GM10266 (cell line): ENCODE results near the gene ICAM5.

ENCODE experiments used
- DNase-seq: peaks from one replicate; pipeline ENCODE4 v3.0.0; 2012; ENCODE audit errors: extremely low spot score
- TF ChIP-seq, protein P1 (sequence below): IDR thresholded peaks from 2 replicates; pipeline ENCODE4 v1.5.1; 2012; ENCODE audit warnings: mild to moderate bottlenecking, low read depth; ENCODE audit not compliant: control insufficient read depth, insufficient read depth; ENCODE audit errors: missing control alignments

The ICAM5 gene

GRCh38 chr19:10262771-10263170, 27.0 kb upstream of the ICAM5 start:
- TF ChIP-seq, protein P1, sequence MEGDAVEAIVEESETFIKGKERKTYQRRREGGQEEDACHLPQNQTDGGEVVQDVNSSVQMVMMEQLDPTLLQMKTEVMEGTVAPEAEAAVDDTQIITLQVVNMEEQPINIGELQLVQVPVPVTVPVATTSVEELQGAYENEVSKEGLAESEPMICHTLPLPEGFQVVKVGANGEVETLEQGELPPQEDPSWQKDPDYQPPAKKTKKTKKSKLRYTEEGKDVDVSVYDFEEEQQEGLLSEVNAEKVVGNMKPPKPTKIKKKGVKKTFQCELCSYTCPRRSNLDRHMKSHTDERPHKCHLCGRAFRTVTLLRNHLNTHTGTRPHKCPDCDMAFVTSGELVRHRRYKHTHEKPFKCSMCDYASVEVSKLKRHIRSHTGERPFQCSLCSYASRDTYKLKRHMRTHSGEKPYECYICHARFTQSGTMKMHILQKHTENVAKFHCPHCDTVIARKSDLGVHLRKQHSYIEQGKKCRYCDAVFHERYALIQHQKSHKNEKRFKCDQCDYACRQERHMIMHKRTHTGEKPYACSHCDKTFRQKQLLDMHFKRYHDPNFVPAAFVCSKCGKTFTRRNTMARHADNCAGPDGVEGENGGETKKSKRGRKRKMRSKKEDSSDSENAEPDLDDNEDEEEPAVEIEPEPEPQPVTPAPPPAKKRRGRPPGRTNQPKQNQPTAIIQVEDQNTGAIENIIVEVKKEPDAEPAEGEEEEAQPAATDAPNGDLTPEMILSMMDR, result no peak
- DNase-seq, result no peak

DNA sequence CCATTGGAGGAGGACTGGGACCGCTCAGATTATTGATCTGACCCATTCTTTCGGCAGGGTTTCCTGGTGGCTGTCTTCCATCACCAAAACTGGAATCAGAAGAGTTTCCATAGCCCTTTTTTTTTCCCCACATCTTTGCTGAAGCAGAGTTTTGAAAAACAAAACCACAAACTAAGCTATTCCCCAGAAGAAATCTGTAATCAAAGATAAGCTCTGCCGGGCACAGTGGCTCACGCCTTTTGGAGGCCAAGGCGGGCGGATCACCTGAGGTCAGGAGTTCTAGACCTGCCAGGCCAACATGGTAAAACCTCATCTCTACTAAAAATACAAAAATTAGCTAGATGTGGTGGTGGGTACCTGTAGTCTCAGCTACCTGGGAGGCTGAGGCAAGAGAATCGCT, 23.0 kb upstream of the ICAM5 start:
- no peak for DNase-seq
- TF ChIP-seq, protein P1, result no peak

DNA sequence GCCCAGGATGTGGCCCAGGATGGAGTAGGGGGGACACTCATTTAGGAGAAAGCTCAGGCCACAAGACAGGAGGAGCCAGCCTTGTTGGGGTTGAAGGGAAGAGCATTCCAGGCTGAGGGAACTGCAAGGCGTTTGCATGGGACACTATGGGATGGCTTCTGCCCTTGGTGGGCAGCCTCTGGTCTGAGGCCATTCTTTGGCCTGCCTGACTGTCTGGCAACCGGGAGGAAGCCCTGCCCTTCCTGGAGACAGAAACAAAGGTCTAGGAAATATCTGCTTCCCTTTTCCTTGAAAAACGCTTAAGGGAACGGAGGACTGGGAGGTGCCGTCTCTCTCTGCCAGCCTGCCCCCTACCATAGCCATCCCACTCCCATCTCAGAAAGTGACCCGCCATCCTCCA, 21.7 kb upstream of the ICAM5 start:
- DNase-seq, result no peak
- TF ChIP-seq, protein P1, result no peak

- DNase-seq, result peak; percentile 77
- TF ChIP-seq, protein P1, result peak; percentile 97
Observed at GRCh38 chr19:10269333-10270179, 20.2 kb upstream of the ICAM5 start.

DNA sequence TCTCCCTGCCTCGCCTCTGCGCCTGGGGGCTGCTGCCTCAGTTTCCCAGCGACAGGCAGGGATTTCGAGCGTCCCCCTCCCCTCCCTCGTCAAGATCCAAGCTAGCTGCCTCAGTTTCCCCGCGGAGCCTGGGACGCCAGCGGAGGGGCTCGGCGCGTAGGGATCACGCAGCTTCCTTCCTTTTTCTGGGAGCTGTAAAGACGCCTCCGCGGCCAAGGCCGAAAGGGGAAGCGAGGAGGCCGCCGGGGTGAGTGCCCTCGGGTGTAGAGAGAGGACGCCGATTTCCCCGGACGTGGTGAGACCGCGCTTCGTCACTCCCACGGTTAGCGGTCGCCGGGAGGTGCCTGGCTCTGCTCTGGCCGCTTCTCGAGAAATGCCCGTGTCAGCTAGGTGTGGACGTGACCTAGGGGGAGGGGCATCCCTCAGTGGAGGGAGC, 19.6 kb upstream of the ICAM5 start:
- peak; percentile 69 for DNase-seq
- TF ChIP-seq, protein P1, result no peak

GRCh38 chr19:10270616-10271394, 18.9 kb upstream of the ICAM5 start, which contains the start of gene ICAM1:
Gene ICAM1, plus strand, starts transcription at chr19:10271120. Its CDS starts 40 bp downstream, at chr19:10271160.
- peak; percentile 78 for DNase-seq
- TF ChIP-seq, protein P1, result peak; percentile 19

- peak; percentile 55 for DNase-seq
- TF ChIP-seq, protein P1, result no peak
Observed at GRCh38 chr19:10271543-10272086, 18.1 kb upstream of the ICAM5 start.
